GM23338 (cell line): ENCODE results near the gene XRCC6. TPM values are rescaled to one million over a fixed set of nuclear protein-coding genes. Genes with fewer than 3 reads are reported as not detected.
A peak's percentile ranks its signal among the peaks of the same experiment; 100 is the strongest.

Experiments
- ATAC-seq: fragments of 200-7000 bp; cut with Tn5 transposase; 3 replicates; pipeline ENCODE4 v1.9.1; 2020
- DNase-seq: peaks from one replicate; pipeline ENCODE4 v3.0.0-alpha.2; 2015; ENCODE audit warnings: low spot score
- H2AFZ ChIP-seq: fragments of 200-600 bp; sonication (generic); 2 replicates; pipeline ENCODE4 v1.8.0; 2016; ENCODE audit warnings: antibody characterized with exemption, mild to moderate bottlenecking, moderate library complexity
- H3F3A ChIP-seq: fragments of 200-600 bp; sonication (generic); replicated peaks from 2 replicates; pipeline ENCODE4 v1.8.0; 2017; ENCODE audit warnings: antibody characterized with exemption, mixed run types, low read depth
- H3K27ac ChIP-seq: fragments of 200-600 bp; sonication (generic); 2 replicates; pipeline ENCODE4 v1.6.1; 2016; ENCODE audit warnings: low read depth
- H3K27me3 ChIP-seq: fragments of 200-600 bp; sonication (generic); 2 replicates; pipeline ENCODE4 v1.8.0; 2016; ENCODE audit warnings: mild to moderate bottlenecking, mixed run types, moderate library complexity; ENCODE audit not compliant: insufficient read depth
- H3K36me3 ChIP-seq: fragments of 200-600 bp; sonication (generic); 2 replicates; pipeline ENCODE4 v1.8.0; 2016; ENCODE audit warnings: mild to moderate bottlenecking; ENCODE audit not compliant: insufficient read depth
- H3K4me1 ChIP-seq: fragments of 200-600 bp; sonication (generic); 2 replicates; pipeline ENCODE4 v1.8.0; 2016; ENCODE audit warnings: mild to moderate bottlenecking, moderate library complexity; ENCODE audit not compliant: insufficient read depth
- H3K4me2 ChIP-seq: fragments of 200-600 bp; sonication (generic); 2 replicates; pipeline ENCODE4 v1.7.1; 2017; ENCODE audit warnings: mixed run types
- H3K4me3 ChIP-seq: fragments of 200-600 bp; sonication (generic); 2 replicates; pipeline ENCODE4 v1.6.1; 2016; ENCODE audit warnings: mixed run types
- H3K79me2 ChIP-seq: fragments of 200-600 bp; sonication (generic); replicated peaks from 2 replicates; pipeline ENCODE4 v1.8.0; 2017; ENCODE audit warnings: mild to moderate bottlenecking; ENCODE audit not compliant: insufficient read depth
- H3K9me2 ChIP-seq: fragments of 200-600 bp; sonication (generic); 2 replicates; pipeline ENCODE4 v1.8.0; 2017; ENCODE audit not compliant: insufficient read depth
- H4K20me1 ChIP-seq: fragments of 200-600 bp; sonication (generic); replicated peaks from 2 replicates; pipeline ENCODE4 v1.8.0; 2017; ENCODE audit warnings: mild to moderate bottlenecking; ENCODE audit not compliant: insufficient read depth
- H3K27ac Mint-ChIP-seq: 2 replicates; pipeline ENCODE4 v1.8.0; 2020; ENCODE audit warnings: inconsistent platforms, mild to moderate bottlenecking, moderate library complexity, mixed read lengths
- H3K27me3 Mint-ChIP-seq: 3 replicates; pipeline ENCODE4 v1.8.0; 2022; ENCODE audit warnings: low read depth, mild to moderate bottlenecking, moderate library complexity, mixed read lengths, inconsistent platforms; ENCODE audit not compliant: insufficient read depth, poor library complexity
- H3K36me3 Mint-ChIP-seq: 3 replicates; pipeline ENCODE4 v1.8.0; 2021; ENCODE audit warnings: low read depth, mild to moderate bottlenecking, inconsistent platforms, moderate library complexity, mixed read lengths
- H3K4me1 Mint-ChIP-seq: 3 replicates; pipeline ENCODE4 v1.8.0; 2020; ENCODE audit warnings: mild to moderate bottlenecking, inconsistent platforms, mixed read lengths
- H3K4me3 Mint-ChIP-seq: 3 replicates; pipeline ENCODE4 v1.8.0; 2021; ENCODE audit warnings: moderate library complexity, mild to moderate bottlenecking, inconsistent platforms, mixed read lengths
- H3K9me3 Mint-ChIP-seq: 3 replicates; pipeline ENCODE4 v1.8.0; 2020; ENCODE audit warnings: moderate library complexity, mild to moderate bottlenecking, inconsistent platforms, mixed read lengths
- CREB1 ChIP-seq: fragments of 250-450 bp; sonication (Bioruptor Pico); IDR thresholded peaks from 2 replicates; pipeline ENCODE4 v1.5.0; 2020; ENCODE audit warnings: low read depth, mild to moderate bottlenecking, moderate library complexity
- CTCF ChIP-seq, 2 experiments: fragments of 200-600 bp in 1 of 2; sonication (generic) in 1 of 2; conservative IDR thresholded peaks; 2 replicates each; pipeline versions ENCODE4 v1.5.1 to v1.6.1; 2016 to 2017; ENCODE audit warnings: antibody characterized with exemption in 2 of 2, low read depth in 2 of 2, mild to moderate bottlenecking in 2 of 2, moderate library complexity in 1 of 2
- ETS1 ChIP-seq: IDR thresholded peaks from 2 replicates; pipeline ENCODE4 v1.6.1; 2016; ENCODE audit warnings: antibody characterized with exemption
- EZH2phosphoT487 ChIP-seq: fragments of 200-600 bp; sonication (generic); IDR thresholded peaks from one replicate; pipeline ENCODE4 v1.8.1; 2018; ENCODE audit warnings: antibody characterized with exemption; ENCODE audit not compliant: unreplicated experiment
- JUNB ChIP-seq: IDR thresholded peaks from one replicate; pipeline ENCODE4 v1.6.1; 2016; ENCODE audit warnings: antibody characterized with exemption; ENCODE audit not compliant: unreplicated experiment
- POLR2AphosphoS5 ChIP-seq: IDR thresholded peaks from 2 replicates; pipeline ENCODE4 v1.6.1; 2016; ENCODE audit warnings: antibody characterized with exemption, low read depth
- STAT1 ChIP-seq: IDR thresholded peaks from one replicate; pipeline ENCODE4 v1.6.1; 2016; ENCODE audit warnings: antibody characterized with exemption; ENCODE audit not compliant: unreplicated experiment
- ZNF114 ChIP-seq: fragments of 250-450 bp; sonication (Bioruptor Pico); IDR thresholded peaks from 2 replicates; pipeline ENCODE4 v1.5.0; 2020; ENCODE audit warnings: mild to moderate bottlenecking, moderate library complexity
- ZNF462 ChIP-seq: fragments of 250-450 bp; sonication (Bioruptor Pico); IDR thresholded peaks from 2 replicates; pipeline ENCODE4 v1.5.0; 2020; ENCODE audit warnings: mild to moderate bottlenecking, moderate library complexity
- polyA plus RNA-seq: library from polyadenylated mRNA; unstranded; fragments of >200 nt; fragmentation: Nextera tagmentation; extraction: Ambion mirVana; gene quantifications from 2 replicates; pipeline ENCODE4 v1.2.1, GENCODE V29; 2016
- total RNA-seq: library from RNA; depleted of rRNA; stranded (reverse); fragments of >200 nt; shearing (Covaris generic); gene quantifications from 2 replicates; pipeline ENCODE4 v1.2.3, GENCODE V29; 2014
- TF ChIP-seq, protein P1 (sequence below): IDR thresholded peaks from one replicate; pipeline ENCODE4 v1.6.1; 2018; ENCODE audit warnings: antibody characterized with exemption; ENCODE audit not compliant: unreplicated experiment

The XRCC6 gene
- total and polyA plus RNA-seq, 2 experiments from 2014 or later = 351 to 498 TPM

- TF ChIP-seq ETS1 (no peak), STAT1 (no peak), POLR2AphosphoS5 (peak; percentile 81)
- TF ChIP-seq, protein P1, sequence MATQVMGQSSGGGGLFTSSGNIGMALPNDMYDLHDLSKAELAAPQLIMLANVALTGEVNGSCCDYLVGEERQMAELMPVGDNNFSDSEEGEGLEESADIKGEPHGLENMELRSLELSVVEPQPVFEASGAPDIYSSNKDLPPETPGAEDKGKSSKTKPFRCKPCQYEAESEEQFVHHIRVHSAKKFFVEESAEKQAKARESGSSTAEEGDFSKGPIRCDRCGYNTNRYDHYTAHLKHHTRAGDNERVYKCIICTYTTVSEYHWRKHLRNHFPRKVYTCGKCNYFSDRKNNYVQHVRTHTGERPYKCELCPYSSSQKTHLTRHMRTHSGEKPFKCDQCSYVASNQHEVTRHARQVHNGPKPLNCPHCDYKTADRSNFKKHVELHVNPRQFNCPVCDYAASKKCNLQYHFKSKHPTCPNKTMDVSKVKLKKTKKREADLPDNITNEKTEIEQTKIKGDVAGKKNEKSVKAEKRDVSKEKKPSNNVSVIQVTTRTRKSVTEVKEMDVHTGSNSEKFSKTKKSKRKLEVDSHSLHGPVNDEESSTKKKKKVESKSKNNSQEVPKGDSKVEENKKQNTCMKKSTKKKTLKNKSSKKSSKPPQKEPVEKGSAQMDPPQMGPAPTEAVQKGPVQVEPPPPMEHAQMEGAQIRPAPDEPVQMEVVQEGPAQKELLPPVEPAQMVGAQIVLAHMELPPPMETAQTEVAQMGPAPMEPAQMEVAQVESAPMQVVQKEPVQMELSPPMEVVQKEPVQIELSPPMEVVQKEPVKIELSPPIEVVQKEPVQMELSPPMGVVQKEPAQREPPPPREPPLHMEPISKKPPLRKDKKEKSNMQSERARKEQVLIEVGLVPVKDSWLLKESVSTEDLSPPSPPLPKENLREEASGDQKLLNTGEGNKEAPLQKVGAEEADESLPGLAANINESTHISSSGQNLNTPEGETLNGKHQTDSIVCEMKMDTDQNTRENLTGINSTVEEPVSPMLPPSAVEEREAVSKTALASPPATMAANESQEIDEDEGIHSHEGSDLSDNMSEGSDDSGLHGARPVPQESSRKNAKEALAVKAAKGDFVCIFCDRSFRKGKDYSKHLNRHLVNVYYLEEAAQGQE = no peak
Observed at GRCh38 chr22:41682033-41682807, 61.1 kb downstream of the XRCC6 start (continued).

DNA sequence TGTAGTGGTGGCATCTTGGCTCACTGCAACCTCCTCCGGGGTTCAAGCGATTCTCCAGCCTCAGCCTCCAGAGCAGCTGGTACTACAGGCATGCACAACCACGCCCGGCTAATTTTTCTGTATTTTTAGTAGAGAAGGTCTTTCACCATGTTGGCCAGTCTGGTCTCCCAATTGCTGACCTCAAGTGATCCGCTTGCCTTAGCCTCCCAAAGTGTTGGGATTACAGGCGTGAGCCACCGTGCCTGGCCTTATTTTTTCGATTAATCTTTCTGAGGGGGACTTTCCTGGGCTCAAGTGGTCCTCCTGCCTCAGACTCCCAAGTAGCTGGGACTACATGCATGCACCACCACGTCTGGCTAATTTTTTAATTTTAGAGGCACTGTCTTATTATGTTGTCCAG lies 62.0 kb downstream of the XRCC6 start:
- H3K4me1 Mint-ChIP-seq = peaks cover 4% of the 10 kb centered on the region; the same call in 2 of the 3 replicates
- Histone ChIP-seq H3K4me2 (peak overlapping the region; percentile 82), H4K20me1 (peaks cover 48% of the 10 kb centered on the region), H3K4me3 (peak overlapping the region; percentile 70), H3K36me3 (peaks cover 19% of the 10 kb centered on the region), H3F3A (peaks cover 3% of the 10 kb centered on the region; the same call in 1 of the 2 replicates), H2AFZ (no peak overlapping the region), H3K79me2 (peaks cover 100% of the 10 kb centered on the region), H3K27ac (peak overlapping the region; percentile 93), H3K4me1 (peaks cover 7% of the 10 kb centered on the region; the same call in 1 of the 2 replicates), H3K27me3 (no peaks in the 10 kb centered on the region), H3K9me2 (no peaks in the 10 kb centered on the region)
- ATAC-seq = no peak
- H3K4me3 Mint-ChIP-seq = peak overlapping the region; percentile 100
- H3K9me3 Mint-ChIP-seq = peaks cover 3% of the 10 kb centered on the region; the same call in 1 of the 3 replicates
- DNase-seq = no peak
- peaks cover 7% of the 10 kb centered on the region for H3K27me3 Mint-ChIP-seq
- peaks cover 35% of the 10 kb centered on the region for H3K36me3 Mint-ChIP-seq
- H3K27ac Mint-ChIP-seq = peak overlapping the region; percentile 98
- TF ChIP-seq POLR2AphosphoS5 = no peak
- no peak for TF ChIP-seq CTCF (conservative IDR thresholded peaks at IDR 0.05; ENCODE audit: low read depth in 2 of 2)
- no peak for TF ChIP-seq ZNF462
- TF ChIP-seq EZH2phosphoT487 = no peak
- TF ChIP-seq JUNB = no peak
- no peak for TF ChIP-seq CREB1
- no peak for TF ChIP-seq ZNF114 (CRISPR knock-in tag)
